Sigmoid colon (tissue), 7 donors: ENCODE data around the gene BRPF3. TPM values are rescaled to one million over a fixed set of nuclear protein-coding genes. Genes with fewer than 3 reads are reported as not detected.

Experiments
- DNase-seq: peaks from one replicate; pipeline ENCODE4 v3.0.0-alpha.2; 2019
- H3K27ac ChIP-seq, 4 donors: fragments of 200-600 bp; sonication (generic); one replicate each; pipeline ENCODE4 v1.5.1; 2016 to 2019; ENCODE audit warnings: mild to moderate bottlenecking in 1 of 4
- H3K27me3 ChIP-seq, 3 donors: fragments of 200-600 bp; sonication (generic); one replicate each; pipeline ENCODE4 v1.5.1; 2019; ENCODE audit warnings: mild to moderate bottlenecking in 1 of 3
- H3K36me3 ChIP-seq, 4 donors: fragments of 200-600 bp; sonication (generic); one replicate each; pipeline ENCODE4 v1.5.1; 2016 to 2019
- H3K4me1 ChIP-seq, 4 donors: fragments of 200-600 bp; sonication (generic); one replicate each; pipeline ENCODE4 v1.5.1; 2017 to 2019
- H3K4me3 ChIP-seq, 4 donors: fragments of 200-600 bp; sonication (generic); one replicate each; pipeline ENCODE4 v1.5.1; 2017 to 2019; ENCODE audit warnings: mild to moderate bottlenecking in 2 of 4, moderate library complexity in 1 of 4
- H3K9me3 ChIP-seq, 4 donors: fragments of 200-600 bp in 3 of 4; sonication (generic) in 3 of 4; one replicate each; pipeline versions ENCODE4 v1.5.1 to v1.6.1; 2013 to 2019
- CTCF ChIP-seq, 4 experiments: fragments of 450-650 bp in 3 of 4; fragments of 200-600 bp in 1 of 4; IDR thresholded peaks; one replicate each; pipeline ENCODE4 v1.5.1; 2016 to 2019; ENCODE audit warnings: antibody characterized with exemption in 4 of 4, mild to moderate bottlenecking in 3 of 4, moderate library complexity in 2 of 4
- EP300 ChIP-seq, 4 donors: sonication (generic); formaldehyde crosslinking; IDR thresholded peaks; one replicate each; pipeline ENCODE4 v1.6.1; 2017; ENCODE audit warnings: antibody characterized with exemption in 4 of 4
- POLR2A ChIP-seq, 2 donors: fragments of 450-650 bp; IDR thresholded peaks; one replicate each; pipeline ENCODE4 v1.6.1; 2016; ENCODE audit warnings: antibody characterized with exemption in 2 of 2, mild to moderate bottlenecking in 2 of 2, moderate library complexity in 2 of 2
- POLR2AphosphoS5 ChIP-seq, 4 donors: sonication (generic); formaldehyde crosslinking; IDR thresholded peaks; one replicate each; pipeline ENCODE4 v1.6.1; 2017; ENCODE audit warnings: antibody characterized with exemption in 4 of 4
- WGBS, 2 donors: extraction: QIAGEN DNeasy Blood & Tissue Kit; methylation state at CpG; one replicate each; pipeline ENCODE4 v1.1.7; 2013; 5-methylcytosine and 5-hydroxymethylcytosine counted together
- intact Hi-C: fragments of 100-400 bp; cut with DNase I; formaldehyde crosslinking; loops from one replicate; pipeline ENCODE4 v1.15.1; 2023
- polyA plus RNA-seq, 3 donors: library from polyadenylated mRNA; stranded (reverse); fragments of 200-250 nt; gene quantifications; one replicate each; pipeline ENCODE4 v1.2.3, GENCODE V29; 2013
- total RNA-seq, 4 donors: library from RNA; depleted of rRNA; stranded (reverse); fragments of >200 nt; gene quantifications; one replicate each; pipeline ENCODE4 v1.1.0, GENCODE V29; 2016
- donor health status: healthy with polysubstance abuse.
- donor health status: Bipolar disorder and iron deficiency.
- donor health status: healthy.

BRPF3 gene
- total and polyA plus RNA-seq, 7 donors: 11.2 to 41.8 (median 26.9) TPM

GRCh38 chr6:36184311-36184710 lies 12.2 kb upstream of the BRPF3 start:
- no peaks in the 10 kb centered on the region for H3K36me3 ChIP-seq
- H3K4me3 ChIP-seq: no peak overlapping the region
- H3K4me1 ChIP-seq: no peaks in the 10 kb centered on the region
- H3K9me3 ChIP-seq: peaks cover 0 to 4% (median 0%) of the 10 kb centered on the region in 4 donors
- intact Hi-C loops: no loop called here
- no peak overlapping the region for H3K27ac ChIP-seq
- no peak for DNase-seq
- no peaks in the 10 kb centered on the region for H3K27me3 ChIP-seq
- no peak for TF ChIP-seq CTCF (IDR thresholded peaks at IDR 0.05)
- no peak for TF ChIP-seq POLR2AphosphoS5 (IDR thresholded peaks at IDR 0.05)
- TF ChIP-seq EP300 (IDR thresholded peaks at IDR 0.05): no peak
- TF ChIP-seq POLR2A (IDR thresholded peaks at IDR 0.05): no peak

DNA sequence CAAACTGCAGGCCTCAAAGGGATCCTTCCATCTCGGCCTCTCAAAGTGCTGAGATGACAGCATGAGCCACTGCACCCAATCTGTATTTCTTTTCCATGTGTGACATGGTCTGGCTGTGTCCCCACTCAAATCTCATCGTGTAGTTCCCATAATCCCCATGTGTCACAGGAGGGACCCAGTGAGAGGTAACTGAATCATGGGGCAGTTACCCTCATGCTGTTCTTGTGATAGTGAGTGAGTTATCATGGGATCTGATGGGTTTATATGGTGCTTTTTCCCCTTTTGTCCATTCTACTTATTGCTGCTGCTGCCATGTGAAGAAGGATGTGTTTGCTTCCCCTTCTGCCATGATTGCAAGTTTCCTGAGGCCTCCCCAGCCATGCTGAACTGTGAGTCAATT lies 10.3 kb upstream of the BRPF3 start:
- H3K27me3 ChIP-seq: no peaks in the 10 kb centered on the region
- TF ChIP-seq CTCF (IDR thresholded peaks at IDR 0.05) (no peak), POLR2A (IDR thresholded peaks at IDR 0.05) (no peak), EP300 (IDR thresholded peaks at IDR 0.05) (no peak), POLR2AphosphoS5 (IDR thresholded peaks at IDR 0.05) (no peak)
- no peak for DNase-seq
- intact Hi-C loops: no loop called here
- WGBS, 2 donors: 93 to 94% methylated on average over 2 of the region's 2 CpGs
- no peaks in the 10 kb centered on the region for H3K4me1 ChIP-seq
- peaks cover 0 to 4% (median 0%) of the 10 kb centered on the region in 4 donors for H3K9me3 ChIP-seq
- H3K27ac ChIP-seq: no peak overlapping the region
- no peaks in the 10 kb centered on the region for H3K36me3 ChIP-seq
- no peak overlapping the region for H3K4me3 ChIP-seq

GRCh38 chr6:36187446-36187845 lies 9.1 kb upstream of the BRPF3 start:
- WGBS, 2 donors: 75 to 95% methylated on average over 2 of the region's 2 CpGs
- TF ChIP-seq CTCF (IDR thresholded peaks at IDR 0.05) (no peak), EP300 (IDR thresholded peaks at IDR 0.05) (no peak), POLR2A (IDR thresholded peaks at IDR 0.05) (no peak), POLR2AphosphoS5 (IDR thresholded peaks at IDR 0.05) (no peak)
- Histone ChIP-seq H3K27ac (no peak overlapping the region), H3K4me3 (no peak overlapping the region), H3K4me1 (no peaks in the 10 kb centered on the region), H3K36me3 (no peaks in the 10 kb centered on the region), H3K27me3 (no peaks in the 10 kb centered on the region), H3K9me3 (peaks cover 0 to 4% (median 0%) of the 10 kb centered on the region in 4 donors)
- intact Hi-C loops: no loop called here
- no peak for DNase-seq

GRCh38 chr6:36195471-36196112 lies 952 bp upstream of the BRPF3 start:
- H3K9me3 ChIP-seq: no peaks in the 10 kb centered on the region
- H3K27ac ChIP-seq: peak overlapping the region; percentile 93 to 99 (median 98)
- 5 to 15% methylated on average over 8 of the region's 8 CpGs for WGBS, 2 donors
- intact Hi-C loops: loop anchor here (1.0 to 5.0 kb wide), 3 partner anchors 72 to 168 kb away; partner anchors contain the start of gene MAPK14
- no peak for DNase-seq
- peak overlapping the region; percentile 80 to 97 (median 89) for H3K4me3 ChIP-seq
- H3K4me1 ChIP-seq: peaks cover 0 to 28% (median 15%) of the 10 kb centered on the region in 4 donors
- no peaks in the 10 kb centered on the region for H3K27me3 ChIP-seq
- peaks cover under 1 to 5% (median 4%) of the 10 kb centered on the region in 4 donors for H3K36me3 ChIP-seq
- TF ChIP-seq POLR2A (IDR thresholded peaks at IDR 0.05) (no peak), CTCF (IDR thresholded peaks at IDR 0.05) (no peak), POLR2AphosphoS5 (IDR thresholded peaks at IDR 0.05) (no peak), EP300 (IDR thresholded peaks at IDR 0.05) (no peak)
